ENCODE results near the gene ADGB. TPM values are rescaled to one million over a fixed set of nuclear protein-coding genes. Genes with fewer than 3 reads are reported as not detected.

Gene ADGB
- total RNA-seq, 4 donors from 2014 or later, result not detected

- TF ChIP-seq EP300 (IDR thresholded peaks at IDR 0.05), result no peak
- no peak for TF ChIP-seq POLR2AphosphoS5 (IDR thresholded peaks at IDR 0.05)
- TF ChIP-seq POLR2A (IDR thresholded peaks at IDR 0.05; ENCODE audit: low read depth), result no peak
- TF ChIP-seq CTCF (IDR thresholded peaks at IDR 0.05), result no peak
- Histone ChIP-seq H3K36me3 (no peaks in the 10 kb centered on the region), H3K4me3 (no peak overlapping the region), H3K4me1 (peaks cover 3 to 21% (median 10%) of the 10 kb centered on the region in 4 donors), H3K9me3 (no peaks in the 10 kb centered on the region), H3K27ac (replicated peaks in 1 of 4) (no peak overlapping the region), H3K27me3 (no peaks in the 10 kb centered on the region)
- intact Hi-C loops (cut with DNase I), result no loop called here
- 90% methylated on average over 3 of the region's 3 CpGs for WGBS
- no peak for DNase-seq (ENCODE audit: extremely low spot score)
Observed at GRCh38 chr6:146861716-146862115, 262.9 kb downstream of the ADGB start.

GRCh38 chr6:146862508-146862919 is 263.7 kb downstream of the ADGB start:
- WGBS, result 81% methylated on average over 4 of the region's 4 CpGs
- Histone ChIP-seq H3K9me3 (no peaks in the 10 kb centered on the region), H3K4me3 (no peak overlapping the region), H3K36me3 (no peaks in the 10 kb centered on the region), H3K4me1 (peaks cover 3 to 17% (median 10%) of the 10 kb centered on the region in 4 donors), H3K27ac (replicated peaks in 1 of 4) (no peak overlapping the region), H3K27me3 (no peaks in the 10 kb centered on the region)
- intact Hi-C loops (cut with DNase I), result no loop called here
- DNase-seq (ENCODE audit: extremely low spot score), result no peak
- TF ChIP-seq CTCF (IDR thresholded peaks at IDR 0.05) (no peak), POLR2AphosphoS5 (IDR thresholded peaks at IDR 0.05) (no peak), POLR2A (IDR thresholded peaks at IDR 0.05; ENCODE audit: low read depth) (no peak), EP300 (IDR thresholded peaks at IDR 0.05) (no peak)

GRCh38 chr6:146864300-146864699 is 265.5 kb downstream of the ADGB start:
- TF ChIP-seq CTCF (IDR thresholded peaks at IDR 0.05) (no peak), EP300 (IDR thresholded peaks at IDR 0.05) (no peak), POLR2AphosphoS5 (IDR thresholded peaks at IDR 0.05) (no peak)
- H3K9me3 ChIP-seq, result no peaks in the 10 kb centered on the region
- H3K27ac ChIP-seq (replicated peaks in 1 of 4), result no peak overlapping the region
- 94% methylated on average over 4 of the region's 4 CpGs for WGBS
- no peaks in the 10 kb centered on the region for H3K36me3 ChIP-seq
- intact Hi-C loops (cut with DNase I), result no loop called here
- H3K4me1 ChIP-seq, result peaks cover 0 to 12% (median 3%) of the 10 kb centered on the region in 4 donors
- H3K27me3 ChIP-seq, result no peaks in the 10 kb centered on the region
- DNase-seq (ENCODE audit: extremely low spot score), result no peak
- H3K4me3 ChIP-seq, result no peak overlapping the region

GRCh38 chr6:146864885-146865284 is 266.1 kb downstream of the ADGB start:
- Histone ChIP-seq H3K4me1 (peaks cover 0 to 11% (median 3%) of the 10 kb centered on the region in 4 donors), H3K9me3 (no peaks in the 10 kb centered on the region), H3K36me3 (no peaks in the 10 kb centered on the region), H3K27ac (replicated peaks in 1 of 4) (no peak overlapping the region), H3K27me3 (no peaks in the 10 kb centered on the region), H3K4me3 (no peak overlapping the region)
- 86% methylated on average over 2 of the region's 2 CpGs for WGBS
- TF ChIP-seq CTCF (IDR thresholded peaks at IDR 0.05) (no peak), POLR2AphosphoS5 (IDR thresholded peaks at IDR 0.05) (no peak), POLR2A (IDR thresholded peaks at IDR 0.05; ENCODE audit: low read depth) (no peak), EP300 (IDR thresholded peaks at IDR 0.05) (no peak)
- intact Hi-C loops (cut with DNase I), result no loop called here
- no peak for DNase-seq (ENCODE audit: extremely low spot score)

Small RNAs within 50 kb of the gene (small RNA-seq; reads per million reads assigned to genes)
- 0 reads per million in 3 donors for gene RNU6-906P

Other genes with a start within 250 kb of the ADGB start
- gene RAB32, start 55.1 kb upstream of the ADGB start, total RNA-seq, result 10 to 100 TPM; 36.5 to 61.0 (median 45.9) TPM